ENCODE measurements around the gene VEZF1.
"Not testable (repeated sequence)": the region's sequence is repeated elsewhere in the genome, so short reads cannot be mapped to it uniquely, and the experiment has no call there.

VEZF1 gene

GRCh38 chr17:57982452-57983170 is 5.4 kb downstream of the VEZF1 start:
- Histone ChIP-seq H3K4me3 (ENCODE audit: low read length) (no peak overlapping the region), H3K4me1 (ENCODE audit: control insufficient read depth, insufficient read depth, low read length) (peaks cover 10% of the 10 kb centered on the region), H3K36me3 (ENCODE audit: control insufficient read depth, insufficient read depth, low read length) (no peaks in the 10 kb centered on the region), H3K9me3 (ENCODE audit: control insufficient read depth, low read length) (no peaks in the 10 kb centered on the region), H3K9ac (ENCODE audit: low read length) (no peak overlapping the region), H3K27me3 (ENCODE audit: control insufficient read depth, insufficient read depth, low read length) (no peaks in the 10 kb centered on the region)

GRCh38 chr17:57980522-57980921 is 7.5 kb downstream of the VEZF1 start:
- H3K36me3 ChIP-seq (ENCODE audit: control insufficient read depth, insufficient read depth, low read length) = no peaks in the 10 kb centered on the region
- no peaks in the 10 kb centered on the region for H3K27me3 ChIP-seq (ENCODE audit: control insufficient read depth, insufficient read depth, low read length)
- H3K9me3 ChIP-seq (ENCODE audit: control insufficient read depth, low read length) = no peaks in the 10 kb centered on the region
- peaks cover 10% of the 10 kb centered on the region for H3K4me1 ChIP-seq (ENCODE audit: control insufficient read depth, insufficient read depth, low read length)
- H3K4me3 ChIP-seq (ENCODE audit: low read length) = no peak overlapping the region
- no peak overlapping the region for H3K9ac ChIP-seq (ENCODE audit: low read length)

GRCh38 chr17:57979076-57979475 is 9.0 kb downstream of the VEZF1 start:
- H3K27me3 ChIP-seq (ENCODE audit: control insufficient read depth, insufficient read depth, low read length) = no peaks in the 10 kb centered on the region
- H3K4me1 ChIP-seq (ENCODE audit: control insufficient read depth, insufficient read depth, low read length) = peaks cover 10% of the 10 kb centered on the region
- no peaks in the 10 kb centered on the region for H3K9me3 ChIP-seq (ENCODE audit: control insufficient read depth, low read length)
- no peaks in the 10 kb centered on the region for H3K36me3 ChIP-seq (ENCODE audit: control insufficient read depth, insufficient read depth, low read length)
- no peak overlapping the region for H3K9ac ChIP-seq (ENCODE audit: low read length)
- no peak overlapping the region for H3K4me3 ChIP-seq (ENCODE audit: low read length)

- H3K9ac ChIP-seq (ENCODE audit: low read length) = no peak overlapping the region
- no peak overlapping the region for H3K4me3 ChIP-seq (ENCODE audit: low read length)
These were observed 11.5 kb downstream of the VEZF1 start for GRCh38 chr17:57976594-57976993.

GRCh38 chr17:57975044-57975443 is 13.0 kb downstream of the VEZF1 start:
- Histone ChIP-seq H3K9ac (ENCODE audit: low read length) (no peak overlapping the region), H3K36me3 (ENCODE audit: control insufficient read depth, insufficient read depth, low read length) (no peaks in the 10 kb centered on the region), H3K4me3 (ENCODE audit: low read length) (no peak overlapping the region), H3K27me3 (ENCODE audit: control insufficient read depth, insufficient read depth, low read length) (no peaks in the 10 kb centered on the region), H3K9me3 (ENCODE audit: control insufficient read depth, low read length) (no peaks in the 10 kb centered on the region), H3K4me1 (ENCODE audit: control insufficient read depth, insufficient read depth, low read length) (no peaks in the 10 kb centered on the region)

More at GRCh38 chr17:57976594-57976993, 11.5 kb downstream of the VEZF1 start:
- Histone ChIP-seq H3K4me1 (ENCODE audit: control insufficient read depth, insufficient read depth, low read length) (no peaks in the 10 kb centered on the region), H3K9me3 (ENCODE audit: control insufficient read depth, low read length) (no peaks in the 10 kb centered on the region), H3K27me3 (ENCODE audit: control insufficient read depth, insufficient read depth, low read length) (no peaks in the 10 kb centered on the region), H3K36me3 (ENCODE audit: control insufficient read depth, insufficient read depth, low read length) (no peaks in the 10 kb centered on the region)

- not testable (repeated sequence) for H3K9ac ChIP-seq (ENCODE audit: low read length); H3K4me3 ChIP-seq (ENCODE audit: low read length); H3K36me3 ChIP-seq (ENCODE audit: control insufficient read depth, insufficient read depth, low read length); H3K4me1 ChIP-seq (ENCODE audit: control insufficient read depth, insufficient read depth, low read length); H3K27me3 ChIP-seq (ENCODE audit: control insufficient read depth, insufficient read depth, low read length); H3K9me3 ChIP-seq (ENCODE audit: control insufficient read depth, low read length)
These were observed 13.8 kb downstream of the VEZF1 start for GRCh38 chr17:57974053-57974824.

- no peak overlapping the region for H3K4me3 ChIP-seq (ENCODE audit: low read length)
- no peaks in the 10 kb centered on the region for H3K36me3 ChIP-seq (ENCODE audit: control insufficient read depth, insufficient read depth, low read length)
- no peaks in the 10 kb centered on the region for H3K4me1 ChIP-seq (ENCODE audit: control insufficient read depth, insufficient read depth, low read length)
- no peak overlapping the region for H3K9ac ChIP-seq (ENCODE audit: low read length)
- H3K27me3 ChIP-seq (ENCODE audit: control insufficient read depth, insufficient read depth, low read length) = no peaks in the 10 kb centered on the region
- H3K9me3 ChIP-seq (ENCODE audit: control insufficient read depth, low read length) = no peaks in the 10 kb centered on the region
These were observed 15.9 kb downstream of the VEZF1 start for GRCh38 chr17:57972151-57972550.

GRCh38 chr17:57971572-57971971 is 16.5 kb downstream of the VEZF1 start:
- Histone ChIP-seq H3K36me3 (ENCODE audit: control insufficient read depth, insufficient read depth, low read length) (no peaks in the 10 kb centered on the region), H3K9ac (ENCODE audit: low read length) (no peak overlapping the region), H3K27me3 (ENCODE audit: control insufficient read depth, insufficient read depth, low read length) (no peaks in the 10 kb centered on the region), H3K4me3 (ENCODE audit: low read length) (no peak overlapping the region), H3K9me3 (ENCODE audit: control insufficient read depth, low read length) (no peaks in the 10 kb centered on the region), H3K4me1 (ENCODE audit: control insufficient read depth, insufficient read depth, low read length) (no peaks in the 10 kb centered on the region)

- Histone ChIP-seq H3K4me1 (ENCODE audit: control insufficient read depth, insufficient read depth, low read length) (no peaks in the 10 kb centered on the region), H3K27me3 (ENCODE audit: control insufficient read depth, insufficient read depth, low read length) (no peaks in the 10 kb centered on the region), H3K9ac (ENCODE audit: low read length) (no peak overlapping the region), H3K9me3 (ENCODE audit: control insufficient read depth, low read length) (no peaks in the 10 kb centered on the region), H3K4me3 (ENCODE audit: low read length) (no peak overlapping the region), H3K36me3 (ENCODE audit: control insufficient read depth, insufficient read depth, low read length) (no peaks in the 10 kb centered on the region)
These were observed 17.3 kb downstream of the VEZF1 start for GRCh38 chr17:57970710-57971109.

GRCh38 chr17:57968456-57968855 is 19.6 kb downstream of the VEZF1 start:
- no peak overlapping the region for H3K9ac ChIP-seq (ENCODE audit: low read length)
- no peak overlapping the region for H3K4me3 ChIP-seq (ENCODE audit: low read length)
- H3K9me3 ChIP-seq (ENCODE audit: control insufficient read depth, low read length) = no peaks in the 10 kb centered on the region
- H3K27me3 ChIP-seq (ENCODE audit: control insufficient read depth, insufficient read depth, low read length) = no peaks in the 10 kb centered on the region
- no peaks in the 10 kb centered on the region for H3K36me3 ChIP-seq (ENCODE audit: control insufficient read depth, insufficient read depth, low read length)
- no peaks in the 10 kb centered on the region for H3K4me1 ChIP-seq (ENCODE audit: control insufficient read depth, insufficient read depth, low read length)

- Histone ChIP-seq H3K27me3 (ENCODE audit: control insufficient read depth, insufficient read depth, low read length) (no peaks in the 10 kb centered on the region), H3K9ac (ENCODE audit: low read length) (no peak overlapping the region), H3K4me3 (ENCODE audit: low read length) (no peak overlapping the region), H3K4me1 (ENCODE audit: control insufficient read depth, insufficient read depth, low read length) (no peaks in the 10 kb centered on the region), H3K36me3 (ENCODE audit: control insufficient read depth, insufficient read depth, low read length) (no peaks in the 10 kb centered on the region), H3K9me3 (ENCODE audit: control insufficient read depth, low read length) (no peaks in the 10 kb centered on the region)
These were observed 21.2 kb downstream of the VEZF1 start for GRCh38 chr17:57966875-57967274.

GRCh38 chr17:57966246-57966645 is 21.8 kb downstream of the VEZF1 start:
- no peaks in the 10 kb centered on the region for H3K36me3 ChIP-seq (ENCODE audit: control insufficient read depth, insufficient read depth, low read length)
- H3K27me3 ChIP-seq (ENCODE audit: control insufficient read depth, insufficient read depth, low read length) = no peaks in the 10 kb centered on the region
- H3K4me3 ChIP-seq (ENCODE audit: low read length) = no peak overlapping the region
- no peaks in the 10 kb centered on the region for H3K9me3 ChIP-seq (ENCODE audit: control insufficient read depth, low read length)
- no peaks in the 10 kb centered on the region for H3K4me1 ChIP-seq (ENCODE audit: control insufficient read depth, insufficient read depth, low read length)
- no peak overlapping the region for H3K9ac ChIP-seq (ENCODE audit: low read length)

All from mucosa of stomach (tissue), 1 donor.